Femur (tissue), 1 donor: ENCODE results near the gene OGFOD3.
"Not testable (repeated sequence)": the region's sequence is repeated elsewhere in the genome, so short reads cannot be mapped to it uniquely, and the experiment has no call there.

Experiments
- DNase-seq: peaks from one replicate; pipeline ENCODE4 v3.0.0-alpha.2; 2017

Gene OGFOD3

GRCh38 chr17:82350182-82351030 is 68.0 kb downstream of the OGFOD3 start:
- no peak for DNase-seq

GRCh38 chr17:82349287-82349701 is 69.1 kb downstream of the OGFOD3 start:
- DNase-seq: peak; percentile 59

- no peak for DNase-seq
Observed at GRCh38 chr17:82348866-82349265, 69.5 kb downstream of the OGFOD3 start.

- DNase-seq: no peak
Observed at GRCh38 chr17:82348434-82348833, 70.0 kb downstream of the OGFOD3 start.

GRCh38 chr17:82347994-82348393 is 70.4 kb downstream of the OGFOD3 start:
- not testable (repeated sequence) for DNase-seq

- DNase-seq: no peak
Observed at GRCh38 chr17:82346342-82347300, 71.8 kb downstream of the OGFOD3 start.

GRCh38 chr17:82345151-82345976 is 73.0 kb downstream of the OGFOD3 start:
- no peak for DNase-seq

- no peak for DNase-seq
Observed at GRCh38 chr17:82344175-82344907, 74.0 kb downstream of the OGFOD3 start.

GRCh38 chr17:82343560-82343959 is 74.8 kb downstream of the OGFOD3 start:
- no peak for DNase-seq

- no peak for DNase-seq
Observed at GRCh38 chr17:82342361-82343079, 75.9 kb downstream of the OGFOD3 start.

GRCh38 chr17:82339634-82340580 is 78.5 kb downstream of the OGFOD3 start:
- DNase-seq: peak; percentile 55
